Hepatic stellate cell (primary cell): ENCODE results near the gene TMEM54.

Experiments used
- DNase-seq: peaks from one replicate; pipeline ENCODE4 v3.0.0; 2011; ENCODE audit warnings: low spot score

The TMEM54 gene

GRCh38 chr1:32864375-32865019, 36.7 kb downstream of the TMEM54 start:
- DNase-seq = no peak

- DNase-seq = no peak
These were observed 37.3 kb downstream of the TMEM54 start for GRCh38 chr1:32863881-32864245.

GRCh38 chr1:32863218-32863880, 37.8 kb downstream of the TMEM54 start:
- no peak for DNase-seq

- DNase-seq = no peak
These were observed 39.1 kb downstream of the TMEM54 start for GRCh38 chr1:32861904-32862695.

GRCh38 chr1:32860566-32860965, 40.6 kb downstream of the TMEM54 start:
- DNase-seq = no peak

- no peak for DNase-seq
These were observed 41.3 kb downstream of the TMEM54 start for GRCh38 chr1:32859915-32860314.

GRCh38 chr1:32858791-32859190, 42.4 kb downstream of the TMEM54 start:
- DNase-seq = no peak

- DNase-seq = no peak
These were observed 43.1 kb downstream of the TMEM54 start for GRCh38 chr1:32858136-32858535.

GRCh38 chr1:32855861-32856617, 45.1 kb downstream of the TMEM54 start:
- no peak for DNase-seq

GRCh38 chr1:32848354-32849063, 52.7 kb downstream of the TMEM54 start:
- no peak for DNase-seq
